BE2C (cell line): ENCODE measurements around the gene ARMC5.

Experiments used
- DNase-seq: peaks from one replicate; pipeline ENCODE4 v3.0.0-alpha.2; 2020
- H3K27me3 ChIP-seq: fragments of 250-450 bp; sonication (Bioruptor Pico); 2 replicates; pipeline ENCODE4 v1.5.1; 2020; ENCODE audit warnings: mild to moderate bottlenecking
- H3K36me3 ChIP-seq: fragments of 250-450 bp; sonication (Bioruptor Pico); 2 replicates; pipeline ENCODE4 v1.5.1; 2020; ENCODE audit warnings: mild to moderate bottlenecking
- H3K4me1 ChIP-seq: fragments of 250-450 bp; sonication (Bioruptor Pico); 2 replicates; pipeline ENCODE4 v1.5.1; 2020
- H3K4me3 ChIP-seq: 2 replicates; pipeline ENCODE4 v1.5.1; 2011; ENCODE audit warnings: low read depth, low read length
- H3K9me3 ChIP-seq: fragments of 250-450 bp; sonication (Bioruptor Pico); 2 replicates; pipeline ENCODE4 v1.5.1; 2020
- TF ChIP-seq, protein P1 (sequence below): IDR thresholded peaks from 2 replicates; pipeline ENCODE4 v1.5.1; 2012; ENCODE audit warnings: mild to moderate bottlenecking, low read depth, low read length

ARMC5 gene

DNA sequence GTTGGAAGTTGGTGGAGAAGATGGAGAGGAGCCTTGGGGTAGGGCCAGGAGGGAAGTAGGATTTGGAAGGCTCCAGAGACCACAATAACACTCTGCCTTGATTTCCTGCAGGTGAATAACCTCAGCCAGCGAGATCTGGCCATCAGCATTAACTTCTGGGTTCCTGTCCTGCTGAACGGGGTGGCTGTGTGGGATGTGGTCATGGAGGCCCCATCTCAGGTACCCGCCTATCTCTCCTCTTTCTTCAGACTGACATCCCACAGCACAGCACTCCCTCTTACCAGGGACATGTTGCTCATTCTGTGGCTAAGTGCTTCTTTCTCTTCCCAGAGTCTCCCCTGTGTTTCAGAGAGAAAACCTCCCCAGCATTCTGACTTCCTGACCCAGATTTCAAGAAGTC lies 36.1 kb upstream of the ARMC5 start:
- Histone ChIP-seq H3K9me3 (no peaks in the 10 kb centered on the region), H3K4me1 (no peaks in the 10 kb centered on the region)
- no peak for DNase-seq

DNA sequence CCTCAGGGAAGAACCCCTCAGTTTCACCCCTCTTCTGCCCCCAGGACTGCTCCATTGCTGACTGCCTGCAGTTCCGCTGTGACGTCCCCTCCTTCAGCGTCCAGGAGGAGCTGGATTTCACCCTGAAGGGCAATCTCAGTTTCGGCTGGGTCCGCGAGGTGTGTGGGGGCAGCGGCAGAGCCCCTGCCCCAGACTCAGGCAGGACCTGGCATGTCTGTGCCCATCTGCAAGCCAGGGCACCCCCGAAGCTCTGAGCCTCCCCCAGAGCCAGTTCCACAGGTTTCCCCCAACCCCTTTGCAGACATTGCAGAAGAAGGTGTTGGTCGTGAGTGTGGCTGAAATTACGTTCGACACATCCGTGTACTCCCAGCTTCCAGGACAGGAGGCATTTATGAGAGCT lies 35.5 kb upstream of the ARMC5 start:
- Histone ChIP-seq H3K36me3 (no peaks in the 10 kb centered on the region), H3K4me3 (no peak overlapping the region), H3K9me3 (no peaks in the 10 kb centered on the region), H3K27me3 (no peaks in the 10 kb centered on the region), H3K4me1 (no peaks in the 10 kb centered on the region)
- TF ChIP-seq, protein P1, sequence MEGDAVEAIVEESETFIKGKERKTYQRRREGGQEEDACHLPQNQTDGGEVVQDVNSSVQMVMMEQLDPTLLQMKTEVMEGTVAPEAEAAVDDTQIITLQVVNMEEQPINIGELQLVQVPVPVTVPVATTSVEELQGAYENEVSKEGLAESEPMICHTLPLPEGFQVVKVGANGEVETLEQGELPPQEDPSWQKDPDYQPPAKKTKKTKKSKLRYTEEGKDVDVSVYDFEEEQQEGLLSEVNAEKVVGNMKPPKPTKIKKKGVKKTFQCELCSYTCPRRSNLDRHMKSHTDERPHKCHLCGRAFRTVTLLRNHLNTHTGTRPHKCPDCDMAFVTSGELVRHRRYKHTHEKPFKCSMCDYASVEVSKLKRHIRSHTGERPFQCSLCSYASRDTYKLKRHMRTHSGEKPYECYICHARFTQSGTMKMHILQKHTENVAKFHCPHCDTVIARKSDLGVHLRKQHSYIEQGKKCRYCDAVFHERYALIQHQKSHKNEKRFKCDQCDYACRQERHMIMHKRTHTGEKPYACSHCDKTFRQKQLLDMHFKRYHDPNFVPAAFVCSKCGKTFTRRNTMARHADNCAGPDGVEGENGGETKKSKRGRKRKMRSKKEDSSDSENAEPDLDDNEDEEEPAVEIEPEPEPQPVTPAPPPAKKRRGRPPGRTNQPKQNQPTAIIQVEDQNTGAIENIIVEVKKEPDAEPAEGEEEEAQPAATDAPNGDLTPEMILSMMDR, result no peak
- no peak for DNase-seq

More for the DNA sequence above, 36.1 kb upstream of the ARMC5 start:
- Histone ChIP-seq H3K27me3 (no peaks in the 10 kb centered on the region), H3K4me3 (no peak overlapping the region), H3K36me3 (no peaks in the 10 kb centered on the region)
- TF ChIP-seq, protein P1, result no peak

DNA sequence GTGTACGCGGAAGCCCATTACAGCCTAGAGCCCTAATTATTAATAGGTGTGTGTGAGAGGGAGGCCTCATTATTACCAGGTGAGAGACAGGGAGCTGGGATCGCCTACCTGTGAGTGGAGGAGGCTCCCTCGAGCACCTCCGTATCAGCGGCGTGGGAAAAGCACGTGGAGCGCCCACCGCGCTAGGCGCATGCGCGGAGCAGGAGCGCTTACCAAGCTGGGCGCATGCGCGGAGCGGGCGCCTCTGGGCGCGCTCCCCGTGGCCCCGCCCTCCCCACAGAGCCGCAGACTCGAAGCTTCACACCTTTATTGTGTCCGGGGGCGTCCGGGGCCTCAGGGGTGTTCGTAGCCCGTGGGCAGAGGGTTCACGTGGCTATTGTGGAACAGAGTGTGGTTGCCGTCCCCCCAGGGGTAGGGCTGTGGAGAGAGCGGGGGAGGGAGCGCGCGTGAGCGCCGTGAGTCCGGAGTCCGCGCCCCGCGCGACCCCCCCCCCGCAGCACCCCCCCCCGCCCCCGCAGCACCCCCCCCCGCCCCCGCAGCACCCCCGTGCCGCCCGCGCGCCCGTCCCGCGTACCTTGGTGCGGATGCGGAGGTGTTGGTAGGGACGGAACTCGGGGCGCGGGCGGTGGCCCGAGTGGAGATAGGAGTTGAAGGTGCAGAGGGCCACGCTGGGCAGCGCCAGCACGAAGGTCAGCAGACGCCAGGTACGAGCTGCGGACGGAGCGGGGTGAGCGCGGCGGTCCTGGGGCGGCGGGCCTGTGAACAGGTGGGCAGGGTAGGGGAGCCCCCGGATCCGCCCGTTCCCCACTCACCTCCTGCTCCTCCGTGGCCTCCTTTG lies 31.6 kb upstream of the ARMC5 start:
- Histone ChIP-seq H3K36me3 (no peaks in the 10 kb centered on the region), H3K4me1 (no peaks in the 10 kb centered on the region), H3K27me3 (no peaks in the 10 kb centered on the region), H3K4me3 (no peak overlapping the region), H3K9me3 (no peaks in the 10 kb centered on the region)
- TF ChIP-seq, protein P1, result no peak
- no peak for DNase-seq

DNA sequence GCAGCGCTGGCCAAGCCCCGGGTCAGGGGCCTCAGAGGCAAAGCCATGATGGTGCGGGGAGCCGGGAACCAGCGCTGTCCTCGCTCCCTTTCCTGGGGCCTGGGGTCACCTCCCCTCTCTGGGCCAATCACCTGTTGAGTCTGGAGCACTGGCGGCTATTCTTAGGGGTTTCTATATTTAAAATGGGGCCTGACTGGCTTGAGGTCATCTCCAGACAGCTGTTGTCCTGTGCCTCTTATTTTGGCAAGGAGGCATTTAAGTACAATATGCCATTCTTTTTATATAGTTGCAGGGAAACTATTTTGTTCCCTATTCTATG lies 31.1 kb upstream of the ARMC5 start, which contains the start of gene COX6A2:
Gene COX6A2 (minus strand): TSS at position 82 of the 319 bp plus-strand sequence. CDS start 35 bp downstream, at position 47.
- no peaks in the 10 kb centered on the region for H3K27me3 ChIP-seq
- no peaks in the 10 kb centered on the region for H3K4me1 ChIP-seq
- H3K4me3 ChIP-seq, result no peak within 1 kb of the TSS
- H3K36me3 ChIP-seq, result no peaks in the 10 kb centered on the region
- no peaks in the 10 kb centered on the region for H3K9me3 ChIP-seq
- TF ChIP-seq, protein P1, result no peak
- no peak for DNase-seq

DNA sequence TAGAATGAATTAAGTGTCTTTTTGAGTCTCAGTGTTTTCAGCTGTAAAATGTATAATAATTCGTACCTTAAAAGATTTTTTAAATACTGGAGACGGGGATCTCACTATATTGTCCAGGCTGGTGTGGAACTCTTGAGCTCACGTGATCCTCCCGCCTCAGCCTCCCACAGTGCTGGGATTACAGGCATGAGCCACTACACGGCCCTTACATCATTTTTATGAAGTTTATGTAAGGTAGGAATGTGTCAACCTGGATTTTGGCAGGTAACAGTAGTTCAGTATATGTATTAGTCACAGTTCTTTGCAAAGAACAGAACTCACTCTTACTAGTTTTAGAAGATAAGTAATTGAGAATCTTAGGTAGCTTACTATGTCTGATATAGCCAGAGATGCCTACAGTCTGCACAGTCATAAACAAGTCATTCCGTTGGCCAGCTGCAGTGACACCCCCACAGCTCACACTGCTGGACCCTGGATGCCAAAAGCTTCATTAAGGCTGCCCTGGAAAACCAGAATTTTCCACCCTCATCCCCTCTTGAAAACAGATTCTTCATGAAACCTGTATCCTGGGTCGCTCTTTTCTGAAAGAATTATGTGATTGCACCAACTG lies 30.6 kb upstream of the ARMC5 start:
- Histone ChIP-seq H3K9me3 (no peaks in the 10 kb centered on the region), H3K4me1 (no peaks in the 10 kb centered on the region), H3K27me3 (no peaks in the 10 kb centered on the region), H3K36me3 (no peaks in the 10 kb centered on the region), H3K4me3 (no peak overlapping the region)
- DNase-seq, result no peak
- TF ChIP-seq, protein P1, result no peak

DNA sequence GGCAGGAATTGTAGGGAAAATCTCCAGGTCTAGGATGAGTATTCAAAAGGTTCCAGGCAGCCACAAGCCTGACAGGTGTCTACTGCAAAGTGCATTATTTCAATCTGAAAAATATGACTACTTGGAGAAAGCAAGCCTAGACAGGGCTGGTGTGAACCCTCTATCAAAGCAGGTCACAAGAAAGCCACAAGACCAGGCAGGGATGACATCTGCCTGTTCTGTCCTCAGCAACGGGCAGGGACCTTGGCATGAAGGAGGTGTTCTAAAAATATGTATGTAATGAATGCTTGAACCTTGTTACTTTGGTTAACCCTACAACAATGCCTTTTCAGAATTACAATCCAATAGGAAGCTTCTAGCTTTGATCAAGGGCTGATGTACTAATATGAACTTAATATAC lies 30.0 kb upstream of the ARMC5 start:
- H3K27me3 ChIP-seq, result no peaks in the 10 kb centered on the region

More for the DNA sequence above, 30.0 kb upstream of the ARMC5 start:
- no peak for DNase-seq
- Histone ChIP-seq H3K4me1 (no peaks in the 10 kb centered on the region), H3K9me3 (no peaks in the 10 kb centered on the region), H3K4me3 (no peak overlapping the region), H3K36me3 (no peaks in the 10 kb centered on the region)
- TF ChIP-seq, protein P1, result no peak
